ENCODE measurements around the gene DEDD2. TPM values are rescaled to one million over a fixed set of nuclear protein-coding genes. Genes with fewer than 3 reads are reported as not detected.

DEDD2 gene
- total and polyA plus RNA-seq, 2 donors (not counting 3 experiments of a cell fraction or from before 2014, with no cell fraction given), result 19.5 to 34.8 TPM

DNA sequence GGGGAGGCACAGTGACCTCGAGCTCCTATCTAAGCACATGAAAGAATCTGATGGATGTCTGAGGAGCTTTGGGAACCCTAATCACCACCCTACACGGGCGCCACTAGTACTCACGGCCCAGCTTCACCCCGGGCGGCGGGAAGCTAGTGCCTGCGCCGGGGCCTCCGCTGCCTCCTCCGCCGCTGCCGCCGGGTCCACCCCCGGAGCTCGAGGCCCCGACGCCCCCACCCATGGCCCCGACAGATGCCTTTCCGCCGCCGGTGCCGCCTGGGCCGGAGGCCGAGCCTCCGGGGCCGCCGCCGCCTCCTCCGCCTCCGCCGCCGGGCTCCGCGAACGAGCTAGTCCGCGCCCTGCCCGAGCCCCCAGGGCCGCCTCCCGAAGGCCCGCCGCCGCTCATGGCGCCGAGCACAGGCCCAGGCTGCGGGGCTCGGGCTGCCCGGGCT lies 24.6 kb upstream of the DEDD2 start:
- no peaks in the 10 kb centered on the region for H4K20me1 ChIP-seq (replicated peaks; ENCODE audit: control insufficient read depth, extremely low read depth, insufficient read depth, low read length)
- H3K9me1 ChIP-seq (replicated peaks; ENCODE audit: control insufficient read depth, extremely low read depth, insufficient read depth, low read length), result no peaks in the 10 kb centered on the region
- H3K79me2 ChIP-seq (ENCODE audit: control insufficient read depth, insufficient read depth, low read length), result peaks cover 32% of the 10 kb centered on the region
- TF ChIP-seq MYC (IDR thresholded peaks at IDR 0.05; ENCODE audit: low read depth, low read length) (no peak), JUN (IDR thresholded peaks at IDR 0.05; ENCODE audit: borderline replicate concordance, insufficient read depth, insufficient read length, low read depth) (no peak), FOS (IDR thresholded peaks at IDR 0.05; ENCODE audit: borderline replicate concordance, insufficient read depth, low read length) (no peak), GATA2 (IDR thresholded peaks at IDR 0.05; ENCODE audit: insufficient read depth, insufficient read length, low read depth, low read length) (no peak), EZH2 (IDR thresholded peaks at IDR 0.05; ENCODE audit: borderline replicate concordance, low read depth, low read length, severe bottlenecking) (no peak), POLR2AphosphoS5 (IDR thresholded peaks at IDR 0.05; ENCODE audit: insufficient read depth, low read depth, low read length) (no peak), POLR2A (IDR thresholded peaks at IDR 0.05; ENCODE audit: low read depth, low read length) (no peak)
- TF ChIP-seq, protein P1, sequence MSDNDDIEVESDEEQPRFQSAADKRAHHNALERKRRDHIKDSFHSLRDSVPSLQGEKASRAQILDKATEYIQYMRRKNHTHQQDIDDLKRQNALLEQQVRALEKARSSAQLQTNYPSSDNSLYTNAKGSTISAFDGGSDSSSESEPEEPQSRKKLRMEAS (IDR thresholded peaks at IDR 0.05; ENCODE audit: insufficient read depth, insufficient read length), result no peak
- TF ChIP-seq, protein P2, sequence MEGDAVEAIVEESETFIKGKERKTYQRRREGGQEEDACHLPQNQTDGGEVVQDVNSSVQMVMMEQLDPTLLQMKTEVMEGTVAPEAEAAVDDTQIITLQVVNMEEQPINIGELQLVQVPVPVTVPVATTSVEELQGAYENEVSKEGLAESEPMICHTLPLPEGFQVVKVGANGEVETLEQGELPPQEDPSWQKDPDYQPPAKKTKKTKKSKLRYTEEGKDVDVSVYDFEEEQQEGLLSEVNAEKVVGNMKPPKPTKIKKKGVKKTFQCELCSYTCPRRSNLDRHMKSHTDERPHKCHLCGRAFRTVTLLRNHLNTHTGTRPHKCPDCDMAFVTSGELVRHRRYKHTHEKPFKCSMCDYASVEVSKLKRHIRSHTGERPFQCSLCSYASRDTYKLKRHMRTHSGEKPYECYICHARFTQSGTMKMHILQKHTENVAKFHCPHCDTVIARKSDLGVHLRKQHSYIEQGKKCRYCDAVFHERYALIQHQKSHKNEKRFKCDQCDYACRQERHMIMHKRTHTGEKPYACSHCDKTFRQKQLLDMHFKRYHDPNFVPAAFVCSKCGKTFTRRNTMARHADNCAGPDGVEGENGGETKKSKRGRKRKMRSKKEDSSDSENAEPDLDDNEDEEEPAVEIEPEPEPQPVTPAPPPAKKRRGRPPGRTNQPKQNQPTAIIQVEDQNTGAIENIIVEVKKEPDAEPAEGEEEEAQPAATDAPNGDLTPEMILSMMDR (IDR thresholded peaks at IDR 0.05; ENCODE audit: extremely low read depth in 1 of 2, insufficient read depth in 1 of 2, low read depth in 1 of 2, low read length in 2 of 2), result no peak
- BruUV-seq (replicated peaks), result no TSS peak
- H2AFZ ChIP-seq (ENCODE audit: low read depth, low read length), result no peak overlapping the region
- dilution Hi-C loops (cut with MboI; ENCODE audit: extremely low pct_ligation_motif_present, low sequenced_read_pairs), result no loop called here
- peak overlapping the region; percentile 57 to 95 (median 92) for H3K4me3 ChIP-seq (replicated peaks in 1 of 3; ENCODE audit: insufficient read depth in 1 of 3, low read depth in 1 of 3, low read length in 3 of 3)
- peak overlapping the region; percentile 85 for H3K9ac ChIP-seq (replicated peaks; ENCODE audit: extremely low read depth, insufficient read depth, low read length)
- DNase-seq (ENCODE audit: low read depth, low spot score), result no peak
- no peaks in the 10 kb centered on the region for H3K27me3 ChIP-seq (ENCODE audit: control insufficient read depth in 2 of 2, insufficient read depth in 2 of 2, low read length in 2 of 2)
- no peaks in the 10 kb centered on the region for H3K9me3 ChIP-seq (replicated peaks; ENCODE audit: control insufficient read depth, insufficient read depth, low read length)
- FAIRE-seq, result no peak
- peaks cover 0 to 9% of the 10 kb centered on the region in 2 experiments for H3K36me3 ChIP-seq (ENCODE audit: control insufficient read depth in 2 of 2, extremely low read depth in 1 of 2, insufficient read depth in 2 of 2, low read length in 2 of 2)
- ChIA-PET CTCF (interaction anchor here (1.0 to 11.8 kb wide), 6 partner anchors 10 to 133 kb away, joined by 3 to 365 read pairs (median 6); partner anchors contain the start of genes ERF and ZNF526), POLR2A (interaction anchor here (0.6 to 1.8 kb wide), 5 partner anchors 9 to 181 kb away, joined by 3 to 11 read pairs (median 7); no protein-coding TSS in a partner anchor)
- peaks cover 30% of the 10 kb centered on the region for H3K4me1 ChIP-seq (ENCODE audit: control insufficient read depth, extremely low read depth, insufficient read depth, low read length)
- H3K27ac ChIP-seq (ENCODE audit: insufficient read depth, low read depth, low read length), result peak overlapping the region; percentile 3
- H3K4me2 ChIP-seq (ENCODE audit: insufficient read depth, low read length), result peak overlapping the region; percentile 82
- intact Hi-C loops (cut with micrococcal nuclease), result loop anchor here (1.0 kb wide), 2 partner anchors 22 to 26 kb away; partner anchors contain the start of gene ZNF526

All from endothelial cell of umbilical vein (primary cell).